ENCODE results near the gene GDF10.

The GDF10 gene

DNA sequence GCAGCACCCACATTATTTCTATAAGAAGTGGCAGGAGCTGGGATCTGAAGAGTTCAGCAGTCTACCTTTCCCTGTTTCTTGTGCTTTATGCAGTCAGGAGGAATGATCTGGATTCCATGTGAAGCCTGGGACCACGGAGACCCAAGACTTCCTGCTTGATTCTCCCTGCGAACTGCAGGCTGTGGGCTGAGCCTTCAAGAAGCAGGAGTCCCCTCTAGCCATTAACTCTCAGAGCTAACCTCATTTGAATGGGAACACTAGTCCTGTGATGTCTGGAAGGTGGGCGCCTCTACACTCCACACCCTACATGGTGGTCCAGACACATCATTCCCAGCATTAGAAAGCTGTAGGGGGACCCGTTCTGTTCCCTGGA is 47.3 kb downstream of the GDF10 start:
- DNase-seq (ENCODE audit: low read depth in 1 of 2, low spot score in 1 of 2), result no peak
- H3K27ac ChIP-seq (replicated peaks), result no peak overlapping the region
- H3K27me3 ChIP-seq (ENCODE audit: insufficient read depth, poor library complexity, severe bottlenecking), result peaks cover 6% of the 10 kb centered on the region
- H3K4me3 ChIP-seq (replicated peaks; ENCODE audit: insufficient read depth, low read length), result no peak overlapping the region
- TF ChIP-seq CTCF (IDR thresholded peaks at IDR 0.05; ENCODE audit: insufficient read depth, low read length) (no peak), SPI1 (IDR thresholded peaks at IDR 0.05; ENCODE audit: borderline replicate concordance, low read depth) (no peak)

- no peak for DNase-seq (ENCODE audit: low read depth in 1 of 2, low spot score in 1 of 2)
- TF ChIP-seq GABPA (IDR thresholded peaks at IDR 0.05; ENCODE audit: low read depth) (no peak), POLR2AphosphoS5 (IDR thresholded peaks at IDR 0.05; ENCODE audit: low read depth) (no peak), CTCF (IDR thresholded peaks at IDR 0.05; ENCODE audit: insufficient read depth, low read length) (no peak), SPI1 (IDR thresholded peaks at IDR 0.05; ENCODE audit: borderline replicate concordance, low read depth) (no peak), REST (IDR thresholded peaks at IDR 0.05; ENCODE audit: insufficient replicate concordance, low read depth) (no peak)
- no peak within 1 kb of the TSS for H3K4me3 ChIP-seq (replicated peaks; ENCODE audit: insufficient read depth, low read length)
- no peak within 1 kb of the TSS for H3K27ac ChIP-seq (replicated peaks)
- peaks cover 6% of the 10 kb centered on the region for H3K27me3 ChIP-seq (ENCODE audit: insufficient read depth, poor library complexity, severe bottlenecking)
These were observed 48.2 kb downstream of the GDF10 start, which contains the start of gene RBP3 for GRCh38 chr10:47348138-47348651. TSS of gene RBP3 (plus strand) at chr10:47348363. CDS start at chr10:47348485, 122 bp downstream.

DNA sequence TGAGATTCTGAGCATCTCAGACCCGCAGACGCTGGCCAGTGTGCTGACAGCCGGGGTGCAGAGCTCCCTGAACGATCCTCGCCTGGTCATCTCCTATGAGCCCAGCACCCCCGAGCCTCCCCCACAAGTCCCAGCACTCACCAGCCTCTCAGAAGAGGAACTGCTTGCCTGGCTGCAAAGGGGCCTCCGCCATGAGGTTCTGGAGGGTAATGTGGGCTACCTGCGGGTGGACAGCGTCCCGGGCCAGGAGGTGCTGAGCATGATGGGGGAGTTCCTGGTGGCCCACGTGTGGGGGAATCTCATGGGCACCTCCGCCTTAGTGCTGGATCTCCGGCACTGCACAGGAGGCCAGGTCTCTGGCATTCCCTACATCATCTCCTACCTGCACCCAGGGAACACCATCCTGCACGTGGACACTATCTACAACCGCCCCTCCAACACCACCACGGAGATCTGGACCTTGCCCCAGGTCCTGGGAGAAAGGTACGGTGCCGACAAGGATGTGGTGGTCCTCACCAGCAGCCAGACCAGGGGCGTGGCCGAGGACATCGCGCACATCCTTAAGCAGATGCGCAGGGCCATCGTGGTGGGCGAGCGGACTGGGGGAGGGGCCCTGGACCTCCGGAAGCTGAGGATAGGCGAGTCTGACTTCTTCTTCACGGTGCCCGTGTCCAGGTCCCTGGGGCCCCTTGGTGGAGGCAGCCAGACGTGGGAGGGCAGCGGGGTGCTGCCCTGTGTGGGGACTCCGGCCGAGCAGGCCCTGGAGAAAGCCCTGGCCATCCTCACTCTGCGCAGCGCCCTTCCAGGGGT is 48.9 kb downstream of the GDF10 start:
- H3K4me3 ChIP-seq (replicated peaks; ENCODE audit: insufficient read depth, low read length), result no peak overlapping the region
- no peak for DNase-seq (ENCODE audit: low read depth in 1 of 2, low spot score in 1 of 2)
- H3K27ac ChIP-seq (replicated peaks), result no peak overlapping the region
- TF ChIP-seq REST (IDR thresholded peaks at IDR 0.05; ENCODE audit: insufficient replicate concordance, low read depth) (no peak), GABPA (IDR thresholded peaks at IDR 0.05; ENCODE audit: low read depth) (no peak), POLR2AphosphoS5 (IDR thresholded peaks at IDR 0.05; ENCODE audit: low read depth) (no peak), SPI1 (IDR thresholded peaks at IDR 0.05; ENCODE audit: borderline replicate concordance, low read depth) (no peak; the same call in 1 of the 2 replicates), CTCF (IDR thresholded peaks at IDR 0.05; ENCODE audit: insufficient read depth, low read length) (no peak)
- peaks cover 6% of the 10 kb centered on the region for H3K27me3 ChIP-seq (ENCODE audit: insufficient read depth, poor library complexity, severe bottlenecking)

All from HL-60 (cell line).